NCI-H2171 treated with DMSO at 0.1 percent for 48 hours (cell line): Measurements from ENCODE around the gene STAMBP.
A peak's percentile ranks its signal among the peaks of the same experiment; 100 is the strongest.
"Not testable (repeated sequence)": the region's sequence is repeated elsewhere in the genome, so short reads cannot be mapped to it uniquely, and the experiment has no call there.

ENCODE experiments used
- DNase-seq: peaks from one replicate; lab custom pipeline; 2025; lab: John Stamatoyannopoulos, UW

Gene STAMBP

DNA sequence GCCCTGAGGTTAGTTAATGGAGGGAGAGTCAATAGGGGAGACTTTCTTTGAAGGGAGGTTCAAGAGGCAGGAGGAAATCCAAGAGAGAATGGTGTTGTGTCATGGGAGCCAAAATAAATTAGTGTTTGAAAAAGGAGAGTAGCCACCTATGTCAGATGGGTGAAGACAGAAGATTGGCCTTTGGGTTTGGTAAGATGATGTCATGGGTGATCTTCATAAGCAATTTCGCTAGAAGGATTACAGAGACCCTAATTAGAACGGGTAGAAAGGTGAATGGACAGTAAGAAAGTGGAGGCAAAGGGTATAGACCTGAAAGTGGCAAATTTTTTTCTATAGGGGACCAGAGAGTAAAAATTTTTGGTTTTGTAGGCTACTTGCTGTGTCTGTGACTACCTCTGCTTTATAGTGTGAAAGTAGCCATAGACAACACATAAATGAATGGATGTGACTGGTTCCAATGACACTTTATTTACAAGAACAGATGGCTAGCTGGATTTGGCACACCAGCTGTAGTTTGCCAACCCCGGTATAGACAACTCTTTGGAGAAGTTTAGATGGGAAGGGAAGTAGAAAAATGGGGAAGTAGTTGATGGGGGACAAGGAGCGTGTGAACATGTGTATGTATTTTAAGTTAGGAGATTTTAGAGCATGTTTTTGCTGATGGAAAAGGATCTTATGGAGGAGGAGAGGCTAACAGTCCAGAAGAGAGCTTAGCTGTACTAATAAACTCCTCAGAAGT, 9.3 kb downstream of the STAMBP start:
- no peak for DNase-seq

DNA sequence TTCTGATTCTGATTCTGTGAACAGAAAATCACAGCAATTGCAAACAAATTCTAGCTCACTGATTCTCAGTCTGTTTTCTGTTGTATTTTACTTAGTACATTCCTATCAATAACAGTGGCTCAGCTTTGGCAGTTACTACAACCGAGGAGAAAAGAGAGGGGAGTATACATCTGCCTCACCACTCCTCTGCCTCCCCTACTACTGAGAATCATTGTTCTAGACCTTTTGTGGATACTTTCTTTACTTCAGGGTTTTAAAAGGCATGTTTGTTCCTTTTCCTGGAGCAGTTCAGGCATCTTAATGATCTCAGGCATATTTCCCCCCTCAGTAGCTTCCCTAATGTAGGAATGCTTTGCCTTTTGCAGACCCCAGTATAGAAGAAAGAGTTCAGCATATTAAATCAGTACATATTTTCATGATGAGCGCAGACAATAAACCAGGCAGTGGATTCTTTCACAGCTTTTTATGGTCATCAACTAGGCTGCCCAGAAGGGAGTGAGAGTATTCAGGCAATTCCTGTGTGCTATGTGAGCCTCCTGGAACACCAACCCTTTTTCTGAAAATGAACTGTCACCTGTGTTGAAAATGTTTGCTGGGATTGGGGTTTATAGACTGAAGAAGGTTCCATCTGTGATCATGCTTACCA, 10.3 kb downstream of the STAMBP start:
- DNase-seq, result no peak

DNA sequence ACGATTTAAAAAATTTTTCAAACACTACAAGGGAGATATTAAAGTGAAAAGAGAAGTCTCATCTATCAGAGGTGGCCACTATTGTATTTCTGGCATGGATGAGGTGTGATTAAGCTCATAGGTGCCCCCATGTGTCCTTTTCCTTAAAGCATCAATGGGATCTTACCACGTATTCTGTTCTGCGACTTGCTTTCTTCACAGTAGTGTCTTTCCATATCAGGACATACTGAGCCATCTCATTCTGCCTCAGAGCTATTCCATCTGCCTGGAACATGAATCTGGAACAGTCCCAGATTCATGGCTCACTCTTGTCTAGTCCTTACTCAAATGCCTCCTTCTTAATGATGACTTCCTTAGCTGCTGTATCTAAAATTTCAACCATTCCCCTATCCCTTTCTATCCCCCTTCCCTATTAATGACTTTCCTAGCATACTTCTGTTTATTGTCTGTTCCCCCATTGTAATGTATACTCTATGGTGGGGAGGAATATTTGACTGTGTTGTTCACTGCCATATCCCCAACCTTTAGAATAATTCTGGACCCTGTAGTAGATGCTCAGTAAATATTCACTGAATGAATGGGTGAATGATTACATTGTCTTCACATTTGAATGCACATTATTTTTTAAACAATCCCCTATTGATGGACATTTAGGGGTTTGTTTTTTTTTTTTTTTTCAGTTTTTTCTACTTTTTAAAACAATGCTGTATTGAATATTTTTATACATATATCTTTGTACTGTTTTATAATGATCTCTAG, 11.1 kb downstream of the STAMBP start:
- DNase-seq, result no peak

DNA sequence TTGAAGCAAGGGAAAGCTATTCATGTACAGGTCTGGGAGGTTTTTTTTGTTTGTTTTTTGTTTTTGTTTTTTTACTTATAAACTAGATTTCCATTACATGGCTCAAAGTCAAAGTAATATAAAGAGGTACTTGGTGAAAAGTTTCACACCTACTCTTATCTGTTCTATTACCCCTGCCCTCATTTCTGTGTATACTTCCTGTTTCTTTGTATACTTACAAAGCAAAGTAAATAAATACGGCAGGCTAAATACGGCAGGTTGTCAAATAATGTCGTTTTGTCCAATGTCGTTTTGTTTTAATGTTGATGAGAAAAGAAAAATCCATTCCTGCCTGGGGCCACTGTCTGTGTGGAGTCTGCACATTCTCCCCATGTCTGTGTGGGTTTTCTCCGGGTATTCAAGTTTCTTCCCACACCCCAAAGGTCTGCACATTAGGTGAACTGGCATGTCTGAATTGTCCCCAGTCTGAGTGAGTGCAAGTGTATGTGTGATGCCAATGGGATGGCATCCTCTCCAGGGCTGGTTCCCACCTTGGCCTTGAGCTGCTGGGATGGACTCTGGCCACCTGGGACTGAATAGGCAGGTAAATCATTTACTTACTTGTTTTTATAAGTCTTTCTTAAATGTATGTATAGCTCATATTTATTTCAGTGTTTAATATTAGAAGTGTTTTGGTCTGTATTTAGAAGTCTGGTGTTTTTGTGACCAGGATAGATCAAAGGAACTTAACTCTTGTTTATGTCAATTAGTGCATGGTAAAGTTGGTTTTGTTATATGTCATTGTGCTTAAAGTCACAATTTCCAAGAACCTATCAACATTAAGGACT, 13.4 kb downstream of the STAMBP start:
- DNase-seq, result no peak

DNA sequence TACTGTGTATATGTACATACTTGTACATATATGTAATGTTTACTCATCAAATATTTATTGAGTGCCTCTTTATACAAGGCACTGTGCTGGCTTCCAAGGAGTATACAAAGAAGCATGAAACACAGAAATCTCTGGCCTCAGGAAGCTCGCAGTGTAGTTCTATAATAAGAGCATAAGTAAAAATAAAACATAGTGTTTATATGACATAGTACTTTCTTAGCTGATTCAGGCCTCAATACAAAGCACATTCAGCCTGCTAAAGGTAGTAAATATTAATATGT, 13.9 kb downstream of the STAMBP start:
- DNase-seq, result no peak

DNA sequence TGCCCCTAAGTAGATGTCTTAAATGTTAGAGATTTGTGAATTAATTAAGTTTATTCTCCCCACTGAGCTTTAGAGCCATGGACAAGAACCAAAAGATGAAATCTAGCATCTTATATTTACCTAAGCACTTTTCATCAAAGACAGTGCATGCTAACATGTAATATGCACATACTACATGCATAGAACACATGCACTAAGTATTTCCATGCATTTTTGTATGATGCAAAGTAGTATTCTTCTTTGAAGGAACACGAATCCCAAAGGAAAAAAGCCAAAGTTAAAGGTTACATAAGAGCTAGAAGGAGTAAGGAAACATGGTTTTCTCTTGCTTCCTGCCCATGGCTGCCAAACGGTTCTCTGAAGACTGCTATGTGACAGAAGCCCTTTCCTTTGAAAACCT, 15.3 kb downstream of the STAMBP start:
- DNase-seq, result no peak

DNA sequence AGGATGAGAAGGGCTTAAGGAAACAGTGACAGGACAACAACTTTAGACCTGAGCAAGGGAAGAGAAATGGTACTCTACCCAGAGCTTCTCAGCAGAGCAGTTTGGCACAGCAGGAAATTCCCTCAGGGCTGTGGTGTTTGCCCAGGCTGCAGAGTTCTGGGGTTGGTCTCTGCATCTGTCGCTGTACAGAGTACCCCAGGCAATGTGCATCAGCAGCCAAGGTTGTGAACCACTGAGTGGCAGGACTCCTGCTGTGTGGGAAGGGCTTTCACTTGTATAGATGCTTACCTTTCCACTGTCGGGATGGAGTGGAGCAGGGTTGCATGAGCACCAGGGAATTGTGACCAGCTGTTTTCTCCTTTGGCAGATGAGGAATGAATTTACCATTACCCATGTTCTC, 21.2 kb downstream of the STAMBP start:
- peak; percentile 96 for DNase-seq

DNA sequence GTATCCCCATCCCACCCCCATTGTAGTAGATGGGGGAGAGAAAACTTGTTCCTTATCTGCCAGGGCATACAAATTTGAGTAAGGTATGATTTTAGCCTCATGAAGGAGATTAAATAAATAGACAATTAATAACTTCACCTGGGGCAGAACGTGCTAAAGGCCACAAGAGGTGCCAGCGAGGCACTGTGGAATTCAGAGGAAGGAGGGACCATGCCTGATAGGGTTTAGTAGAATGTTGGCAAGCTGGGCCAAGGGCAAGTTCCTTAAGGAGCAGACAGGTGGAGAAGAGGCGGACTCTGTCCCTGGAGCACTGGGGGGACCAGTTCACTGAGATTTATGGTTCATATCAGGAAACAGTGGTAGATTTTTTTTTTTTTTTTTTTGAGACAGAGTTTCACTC, 22.5 kb downstream of the STAMBP start:
- DNase-seq, result peak; percentile 14

DNA sequence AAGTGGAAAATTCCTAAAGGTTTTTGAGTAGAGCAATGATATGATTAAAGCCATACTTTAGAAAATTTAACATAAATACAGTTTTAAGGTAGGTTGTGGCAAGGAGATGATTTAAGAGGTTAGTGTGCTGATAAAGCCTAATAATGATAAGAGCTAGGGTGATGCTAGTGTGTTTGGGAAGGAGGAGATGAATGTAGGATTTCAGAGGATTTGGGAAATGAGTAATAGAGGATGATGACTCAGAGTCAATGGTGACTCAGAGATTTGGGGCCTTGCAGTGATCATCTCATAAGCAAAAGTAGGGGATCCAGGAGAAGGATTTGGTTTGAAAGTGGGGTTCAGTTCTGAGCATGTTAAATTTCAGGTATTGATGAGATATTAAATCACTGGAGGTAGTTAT, 23.3 kb downstream of the STAMBP start:
- no peak for DNase-seq

DNA sequence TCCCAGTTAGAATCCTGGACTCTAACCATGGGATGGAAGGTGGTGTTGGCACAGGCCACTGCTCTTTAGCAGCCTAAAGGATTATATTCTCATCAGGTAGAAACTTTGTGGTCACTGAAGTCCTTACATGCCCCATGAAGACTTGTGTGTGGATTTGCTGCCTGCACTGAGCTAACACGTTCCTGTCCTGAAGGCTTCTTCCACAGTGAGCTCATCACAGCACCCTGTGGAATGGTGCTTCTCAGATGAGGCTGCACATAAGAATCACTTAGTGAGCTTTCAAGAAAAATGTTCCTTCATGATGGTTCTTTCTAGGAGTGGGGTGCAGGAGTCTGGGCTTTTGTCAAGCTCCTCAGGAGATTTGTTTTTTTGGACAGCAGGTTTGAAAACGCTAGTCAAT, 26.8 kb downstream of the STAMBP start:
- no peak for DNase-seq

DNA sequence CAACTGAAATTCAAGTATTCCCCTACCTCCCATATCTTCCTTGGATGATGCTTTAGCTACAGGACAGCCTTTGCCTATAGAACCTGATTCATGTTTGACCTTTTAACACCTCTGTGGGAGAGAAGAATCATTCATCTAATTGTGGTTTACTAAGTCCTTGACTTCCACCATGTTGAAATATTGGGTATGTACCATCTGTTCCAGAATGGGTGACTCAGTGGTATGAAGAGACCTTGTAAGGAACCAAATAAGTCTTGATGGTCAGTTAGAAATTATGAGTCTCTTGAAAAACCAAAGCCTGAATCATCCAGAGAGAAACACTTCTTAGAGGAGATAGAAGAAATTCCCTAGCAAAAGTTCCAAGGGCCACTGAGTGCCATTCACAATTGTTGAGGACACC, 27.5 kb downstream of the STAMBP start:
- DNase-seq, result no peak

DNA sequence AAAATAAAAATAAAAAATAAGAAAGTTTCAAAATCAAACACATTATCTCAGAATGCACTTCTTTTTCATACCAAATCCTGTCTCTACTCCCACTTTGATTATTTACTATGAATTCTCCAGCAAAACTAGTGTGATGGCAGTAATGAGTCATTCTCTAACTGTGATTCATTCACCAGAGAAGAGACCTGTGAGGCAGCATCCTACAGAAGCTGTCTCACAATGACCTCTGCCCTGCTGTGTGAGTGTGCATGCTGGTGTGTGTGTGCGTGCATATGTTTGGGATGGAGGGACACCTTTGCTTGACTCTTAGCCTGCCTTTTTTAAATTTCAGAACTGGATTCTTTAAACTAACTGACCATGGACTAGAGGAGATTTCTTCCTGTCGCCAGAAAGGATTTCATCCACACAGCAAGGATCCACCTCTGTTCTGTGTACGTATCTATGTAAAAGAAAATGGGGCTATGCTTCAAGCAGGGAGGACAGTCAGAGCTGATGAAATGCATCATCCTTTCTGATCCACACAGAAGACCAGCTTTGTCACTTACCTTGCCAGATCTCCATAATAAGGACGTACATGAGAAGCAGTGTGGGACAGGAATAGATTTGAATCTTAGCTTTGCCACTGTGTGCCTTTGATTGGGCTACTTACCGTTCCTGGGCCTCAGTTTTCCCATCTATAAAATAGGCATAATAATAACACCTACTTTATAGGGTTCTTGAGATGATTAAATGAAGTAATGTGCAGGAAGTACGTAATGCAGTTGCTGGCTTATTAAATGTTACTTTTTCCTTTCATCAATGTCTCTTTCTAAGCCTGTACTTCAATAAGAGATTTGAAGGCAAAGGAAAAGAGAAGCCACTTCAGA, 31.2 kb downstream of the STAMBP start:
- no peak for DNase-seq

DNA sequence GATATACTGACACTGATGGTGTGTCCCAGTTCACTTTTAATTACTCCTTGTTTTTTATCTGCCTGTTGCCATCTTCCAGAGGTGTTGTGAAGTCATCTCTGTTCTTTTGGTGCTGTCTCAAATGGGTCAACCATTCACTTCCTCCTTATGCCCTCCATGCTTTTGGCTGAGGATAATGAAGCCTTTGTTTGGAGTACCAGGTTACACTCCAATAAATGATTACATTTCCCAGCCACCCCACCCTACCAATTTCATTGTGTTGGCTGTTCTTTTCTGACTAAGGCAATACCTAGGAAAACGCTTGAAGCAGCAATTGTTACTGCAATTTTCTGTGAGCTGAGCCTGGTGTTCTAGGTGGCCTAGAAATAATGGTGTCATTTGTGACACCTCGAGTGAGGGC, 34.2 kb downstream of the STAMBP start:
- DNase-seq, result no peak

DNA sequence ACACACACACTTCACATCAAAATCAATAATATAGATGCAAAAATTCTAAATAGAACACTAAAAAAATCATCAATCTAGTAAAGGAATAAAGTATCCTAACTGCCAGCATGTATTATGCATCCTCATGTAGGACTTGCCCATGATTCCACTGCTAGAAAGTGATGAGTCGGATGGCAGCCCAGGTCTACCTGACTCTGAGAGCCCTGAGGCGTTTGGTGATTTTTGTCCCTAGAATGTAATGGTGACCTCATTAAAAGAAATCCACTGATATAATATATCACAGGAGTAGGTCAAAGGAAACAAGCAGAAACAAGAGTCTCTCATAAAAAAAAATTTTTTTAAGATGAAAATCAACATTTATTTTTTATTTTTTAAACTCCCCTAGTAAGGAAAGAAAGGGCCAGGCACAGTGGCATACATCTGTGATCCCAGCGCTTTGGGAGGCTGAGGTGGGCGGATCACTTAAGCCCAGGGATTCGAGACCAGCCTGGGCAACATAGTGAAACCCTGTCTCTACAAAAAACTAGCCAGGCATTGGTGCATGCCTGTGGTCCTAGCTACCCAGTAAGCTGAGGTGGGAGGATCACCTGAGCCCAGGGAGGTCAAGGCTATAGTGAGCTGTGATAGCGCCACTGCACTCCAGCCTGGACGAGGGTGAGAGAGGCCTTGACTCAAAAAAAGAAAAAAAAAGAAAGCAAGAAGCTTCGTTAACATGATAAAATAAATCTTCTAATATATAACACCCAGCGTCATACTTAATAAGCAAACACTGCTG, 39.6 kb downstream of the STAMBP start:
- DNase-seq, result no peak

DNA sequence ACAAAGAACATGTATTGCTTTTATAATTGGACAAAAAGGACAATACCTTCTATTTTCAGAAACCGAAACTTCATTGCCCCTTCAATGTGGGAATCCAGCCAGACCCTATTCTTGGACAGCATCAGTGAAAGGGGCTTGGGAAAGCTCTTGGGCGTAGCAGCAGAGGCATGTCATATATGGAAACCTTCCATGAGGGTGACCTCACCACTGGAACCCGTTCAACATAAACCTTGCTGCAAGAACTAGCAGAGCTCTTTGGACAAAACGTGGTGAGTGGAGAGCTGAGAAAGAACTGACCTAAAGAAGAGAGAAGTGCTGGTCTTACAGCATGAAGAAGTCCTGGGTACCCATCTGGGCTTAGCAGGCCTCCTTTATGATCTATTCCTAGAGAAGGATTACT, 41.3 kb downstream of the STAMBP start:
- DNase-seq, result no peak

DNA sequence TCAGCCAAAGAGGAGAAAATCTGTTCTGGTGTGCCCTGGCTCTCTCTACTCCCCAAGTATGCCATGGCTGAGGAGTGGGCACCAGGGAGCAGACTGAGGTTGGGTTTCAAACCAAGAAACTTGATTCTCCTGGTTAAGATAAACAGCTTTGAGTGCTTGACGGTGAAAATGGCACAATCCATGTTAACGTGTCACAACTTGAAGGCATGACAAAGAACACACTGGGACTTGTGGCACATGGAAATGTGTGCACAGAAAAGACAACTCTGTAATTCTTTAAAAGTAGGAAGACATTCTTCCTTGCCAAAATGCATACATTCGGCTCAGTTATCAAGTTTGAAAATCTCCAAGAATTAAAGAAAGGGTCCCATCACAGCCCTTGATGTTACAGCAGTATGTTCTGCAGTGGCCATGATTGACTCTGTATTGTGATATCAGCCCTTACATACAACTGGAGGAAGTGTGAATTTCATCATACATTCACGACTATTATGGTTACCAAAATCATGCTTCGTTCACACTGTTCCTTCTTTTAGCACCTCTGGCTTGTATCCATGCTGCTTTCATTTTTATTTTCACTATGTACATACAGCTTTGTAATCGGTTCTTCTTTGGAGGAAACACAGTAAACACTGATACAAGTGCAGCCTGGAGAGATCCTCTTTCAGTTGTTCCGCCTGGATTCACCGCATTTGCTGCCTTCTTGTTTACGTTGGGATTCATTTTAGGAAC, 48.5 kb downstream of the STAMBP start:
- DNase-seq, result peak; percentile 55

DNA sequence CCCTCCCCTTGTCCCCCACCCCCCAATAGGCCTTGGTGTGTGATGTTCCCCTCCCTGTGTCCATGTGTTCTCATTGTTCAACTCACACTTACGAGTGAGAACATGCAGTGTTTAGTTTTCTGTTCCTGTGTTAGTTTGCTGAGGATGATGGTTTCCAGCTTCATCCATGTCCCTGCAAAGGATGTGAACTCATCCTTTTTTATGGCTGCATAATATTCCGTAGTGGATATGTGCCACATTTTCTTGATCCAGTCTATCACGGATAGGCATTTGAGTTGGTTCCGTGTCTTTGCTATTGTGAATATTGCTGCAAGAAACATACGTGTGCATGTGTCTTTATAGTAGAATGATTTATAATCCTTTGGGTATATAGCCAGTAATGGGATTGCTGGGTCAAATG, 49.2 kb downstream of the STAMBP start:
- not testable (repeated sequence) for DNase-seq

DNA sequence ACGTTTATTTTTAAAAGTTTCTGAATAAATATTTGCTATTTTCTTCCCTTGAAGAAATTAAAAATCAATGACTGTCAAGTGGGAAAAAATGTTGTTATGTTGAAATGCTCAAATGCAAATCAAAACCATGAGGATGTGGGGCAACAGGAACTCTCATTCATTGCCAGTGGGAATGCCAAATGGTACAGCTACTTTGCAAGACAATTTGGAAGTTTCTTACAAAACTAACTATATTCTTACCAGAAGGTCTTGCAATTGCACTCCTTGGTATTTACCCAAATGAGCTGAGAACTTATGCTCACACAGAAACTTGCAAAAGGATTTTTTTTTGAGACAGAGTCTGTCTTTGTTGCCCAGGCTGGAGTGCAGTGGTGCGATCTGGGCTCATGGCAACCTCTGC, 56.6 kb downstream of the STAMBP start:
- no peak for DNase-seq

DNA sequence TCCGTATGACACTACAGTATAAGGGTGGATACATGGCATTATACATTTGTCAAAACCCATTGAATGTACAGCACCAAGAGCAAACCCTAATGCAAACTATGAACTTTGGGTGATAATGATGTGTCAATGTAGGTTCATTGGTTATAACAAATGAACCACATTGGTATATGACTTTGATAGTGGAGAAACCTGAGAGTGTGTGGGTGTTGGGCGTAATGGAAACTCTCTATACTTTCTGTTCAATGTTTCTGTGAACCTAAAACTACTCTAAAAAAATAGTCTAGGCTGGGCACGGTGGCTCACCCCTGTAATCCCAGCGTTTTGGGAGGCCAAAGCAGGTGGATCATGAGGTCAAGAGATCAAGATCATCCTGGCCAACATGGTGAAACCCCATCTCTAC, 57.6 kb downstream of the STAMBP start:
- DNase-seq, result no peak
